ENCODE measurements around the gene CFP.
A peak's percentile ranks its signal among the peaks of the same experiment; 100 is the strongest.
"Not testable (repeated sequence)": the region's sequence is repeated elsewhere in the genome, so short reads cannot be mapped to it uniquely, and the experiment has no call there.

CFP gene

GRCh38 chrX:47603125-47603524 is 26.6 kb downstream of the CFP start:
- not testable (repeated sequence) for DNase-seq (ENCODE audit: low spot score)

DNA sequence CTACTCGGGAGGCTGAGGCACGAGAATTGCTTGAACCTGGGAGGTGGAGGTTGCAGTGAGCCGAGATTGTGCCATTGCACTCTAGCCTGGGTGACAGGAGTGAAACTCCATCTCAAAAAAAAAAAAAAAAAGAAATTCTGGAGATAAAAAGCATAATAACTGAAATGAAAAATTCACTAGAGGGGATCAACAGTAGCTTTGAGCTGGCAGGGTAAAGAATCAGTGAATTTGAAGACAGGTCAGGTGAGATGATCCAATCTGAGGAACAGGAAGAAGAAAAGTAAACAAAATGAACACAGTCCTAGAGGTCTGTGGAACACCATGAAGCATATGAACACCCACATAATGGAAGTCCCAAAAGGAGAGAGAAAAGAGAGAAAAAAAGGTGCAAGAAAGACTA is 32.5 kb downstream of the CFP start:
- no peak for DNase-seq (ENCODE audit: low spot score)

GRCh38 chrX:47596256-47596655 is 33.5 kb downstream of the CFP start:
- DNase-seq (ENCODE audit: low spot score), result no peak

DNA sequence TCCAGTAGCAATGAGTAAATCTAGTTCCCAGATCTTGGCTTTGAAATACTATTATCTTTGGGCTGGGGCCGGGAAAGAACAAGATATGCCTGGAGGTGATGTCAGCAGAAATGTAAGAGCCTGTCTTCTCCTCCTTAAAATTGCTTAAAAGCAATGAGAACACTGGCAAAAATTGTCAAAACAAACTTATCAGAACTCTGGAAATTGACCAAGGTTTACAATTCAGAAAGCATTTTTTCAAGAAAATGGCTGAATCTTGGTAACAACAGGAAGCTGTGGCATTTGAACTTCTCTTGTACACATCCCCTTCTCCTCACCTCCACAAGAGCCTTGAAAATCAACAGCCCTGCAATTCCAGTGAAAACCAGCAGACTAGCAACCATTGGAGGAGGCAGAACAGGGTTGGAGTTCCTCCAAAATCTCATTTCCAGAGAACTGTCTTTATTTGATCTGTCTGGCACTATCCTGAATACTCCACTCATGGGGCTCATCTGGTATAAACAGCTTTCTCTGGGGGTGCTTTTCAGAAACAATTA is 33.9 kb downstream of the CFP start:
- no peak for DNase-seq (ENCODE audit: low spot score)

- no peak for DNase-seq (ENCODE audit: low spot score)
These were observed 36.2 kb downstream of the CFP start for GRCh38 chrX:47593522-47593921.

- DNase-seq (ENCODE audit: low spot score), result no peak
These were observed 38.7 kb downstream of the CFP start for GRCh38 chrX:47590984-47591383.

DNA sequence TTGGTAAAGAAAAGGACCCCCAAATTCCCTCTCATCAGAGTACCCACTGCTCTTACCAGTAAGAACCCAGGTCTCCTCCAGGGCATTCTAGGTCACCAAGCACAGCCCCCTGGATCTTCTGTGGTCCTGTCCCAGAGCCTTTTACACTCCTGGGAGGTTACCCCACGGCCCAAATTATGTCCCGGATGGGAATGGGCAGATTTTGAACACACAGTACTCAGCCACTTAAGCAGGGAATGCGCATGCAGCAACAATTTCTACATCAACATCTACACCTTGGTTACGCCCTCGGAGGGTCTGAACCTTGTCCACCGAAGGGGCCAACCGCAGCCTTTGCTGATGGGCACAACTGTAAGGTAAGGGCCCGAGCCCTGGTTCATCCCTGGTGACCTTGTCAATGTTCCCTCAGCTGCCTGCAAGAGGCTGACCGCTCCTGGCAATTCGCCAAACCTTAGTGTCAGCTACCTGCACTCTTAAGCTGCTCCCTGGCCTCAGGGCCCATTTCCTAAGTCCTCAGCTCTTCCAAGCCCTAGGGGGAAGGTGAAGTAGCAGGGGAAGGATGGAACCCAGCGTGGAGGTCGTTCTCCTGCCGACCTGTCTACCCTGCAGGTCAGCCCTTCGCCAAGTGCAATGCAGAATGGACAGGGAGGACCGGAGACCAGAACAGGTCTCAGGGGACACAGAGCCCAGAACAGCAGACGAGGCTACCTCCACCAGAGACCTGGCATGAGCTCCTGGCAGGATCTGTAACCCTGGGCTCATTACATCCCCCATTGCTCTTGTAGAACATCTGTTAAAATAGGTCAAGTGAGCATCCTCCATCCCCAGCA is 41.6 kb downstream of the CFP start:
- no peak for DNase-seq (ENCODE audit: low spot score)

DNA sequence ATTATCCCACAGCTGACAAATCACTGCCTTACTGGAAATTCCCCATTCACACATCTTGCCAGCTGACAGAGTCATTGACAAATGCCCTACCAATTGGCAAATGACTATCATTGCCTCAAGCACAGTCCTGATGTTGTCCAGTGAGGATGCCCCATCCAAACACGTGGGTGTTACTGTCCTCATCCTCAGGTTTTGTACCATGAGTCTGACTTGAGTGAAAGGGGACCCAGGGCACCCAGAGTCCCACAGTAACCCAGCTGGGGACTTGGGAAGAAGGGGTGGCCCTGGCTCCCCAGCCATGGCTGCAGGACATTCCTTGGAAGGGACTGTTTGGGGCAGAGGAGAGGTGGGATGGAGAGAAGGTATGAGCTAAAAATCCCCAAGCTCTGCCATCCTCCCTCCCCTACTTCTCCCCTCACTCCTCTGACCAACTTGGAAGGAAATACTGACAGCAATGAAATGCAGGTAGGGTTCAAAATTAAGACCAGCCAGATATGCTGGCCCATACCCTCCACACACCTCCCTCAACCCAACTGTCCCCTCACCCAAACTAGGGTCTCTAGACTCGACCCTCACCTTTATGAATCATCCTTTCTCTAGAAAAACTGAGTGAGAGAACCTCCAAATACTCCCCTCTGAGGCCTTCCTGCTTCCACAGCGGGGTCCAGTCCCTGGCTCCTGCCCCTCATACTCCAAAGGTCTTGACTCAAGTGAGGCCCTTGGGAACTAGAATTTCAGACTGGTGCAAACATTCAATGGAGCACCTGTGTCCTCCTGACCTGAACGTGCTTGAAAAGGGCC is 42.4 kb downstream of the CFP start:
- DNase-seq (ENCODE audit: low spot score), result no peak

GRCh38 chrX:47586043-47586787 is 43.5 kb downstream of the CFP start:
- DNase-seq (ENCODE audit: low spot score), result no peak

DNA sequence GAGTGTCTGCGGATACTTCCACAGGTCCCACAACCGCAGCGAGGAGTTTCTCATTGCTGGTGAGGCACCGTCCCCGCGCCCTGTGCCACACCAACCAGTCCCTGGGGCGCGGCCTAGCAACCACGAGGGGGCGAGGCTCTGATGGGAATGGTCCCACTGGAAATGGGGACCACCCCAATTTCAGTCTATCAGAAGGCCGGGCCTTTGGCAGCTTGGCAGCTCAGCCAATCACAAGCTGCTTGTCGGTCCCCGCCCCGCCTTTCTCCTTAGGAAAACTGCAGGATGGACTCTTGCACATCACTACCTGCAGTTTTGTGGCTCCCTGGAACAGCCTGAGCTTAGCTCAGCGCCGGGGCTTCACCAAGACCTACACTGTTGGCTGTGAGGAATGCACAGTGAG is 44.5 kb downstream of the CFP start:
- DNase-seq (ENCODE audit: low spot score), result no peak

DNA sequence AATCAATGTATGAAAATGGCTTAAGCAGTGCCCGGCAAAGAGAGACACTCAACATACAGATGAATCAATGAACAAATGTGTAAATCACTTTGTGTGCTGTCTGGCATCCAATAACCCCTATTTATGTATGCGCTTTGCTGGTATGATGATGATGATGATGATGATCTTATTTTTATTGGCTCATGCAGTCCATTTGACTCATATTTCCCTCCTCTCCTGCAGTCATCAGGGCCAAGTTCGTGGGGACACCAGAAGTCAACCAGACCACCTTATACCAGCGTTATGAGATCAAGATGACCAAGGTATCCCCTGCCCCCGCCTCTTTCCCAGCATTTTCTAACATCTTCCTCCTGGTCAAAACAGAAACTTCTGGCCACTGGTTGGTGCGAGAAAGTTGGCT is 45.0 kb downstream of the CFP start:
- no peak for DNase-seq (ENCODE audit: low spot score)

DNA sequence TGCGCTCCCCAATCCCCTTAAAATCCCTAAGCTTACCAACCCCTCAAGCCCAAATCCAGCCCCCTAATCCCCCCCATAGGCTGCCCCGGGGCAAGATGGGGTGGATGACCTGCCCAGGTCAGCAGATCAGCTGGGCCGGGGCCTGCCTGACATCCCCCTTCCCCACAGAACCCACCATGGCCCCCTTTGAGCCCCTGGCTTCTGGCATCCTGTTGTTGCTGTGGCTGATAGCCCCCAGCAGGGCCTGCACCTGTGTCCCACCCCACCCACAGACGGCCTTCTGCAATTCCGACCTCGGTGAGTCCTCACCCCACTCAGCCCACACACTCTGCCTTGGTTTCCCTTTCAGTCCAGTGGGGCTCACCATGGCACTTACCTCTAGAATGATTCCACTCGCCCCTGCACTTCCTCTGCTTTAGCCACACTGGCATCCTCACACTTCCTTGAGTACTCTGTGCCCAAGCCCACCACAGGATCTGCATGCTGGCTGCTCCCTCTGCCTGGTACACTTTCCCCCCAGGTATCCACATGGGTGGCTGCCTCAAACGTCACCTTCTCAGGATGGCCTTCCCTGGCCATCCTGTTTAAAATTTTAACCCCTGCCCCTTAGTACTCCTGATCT is 46.4 kb downstream of the CFP start:
- DNase-seq (ENCODE audit: low spot score), result no peak

DNA sequence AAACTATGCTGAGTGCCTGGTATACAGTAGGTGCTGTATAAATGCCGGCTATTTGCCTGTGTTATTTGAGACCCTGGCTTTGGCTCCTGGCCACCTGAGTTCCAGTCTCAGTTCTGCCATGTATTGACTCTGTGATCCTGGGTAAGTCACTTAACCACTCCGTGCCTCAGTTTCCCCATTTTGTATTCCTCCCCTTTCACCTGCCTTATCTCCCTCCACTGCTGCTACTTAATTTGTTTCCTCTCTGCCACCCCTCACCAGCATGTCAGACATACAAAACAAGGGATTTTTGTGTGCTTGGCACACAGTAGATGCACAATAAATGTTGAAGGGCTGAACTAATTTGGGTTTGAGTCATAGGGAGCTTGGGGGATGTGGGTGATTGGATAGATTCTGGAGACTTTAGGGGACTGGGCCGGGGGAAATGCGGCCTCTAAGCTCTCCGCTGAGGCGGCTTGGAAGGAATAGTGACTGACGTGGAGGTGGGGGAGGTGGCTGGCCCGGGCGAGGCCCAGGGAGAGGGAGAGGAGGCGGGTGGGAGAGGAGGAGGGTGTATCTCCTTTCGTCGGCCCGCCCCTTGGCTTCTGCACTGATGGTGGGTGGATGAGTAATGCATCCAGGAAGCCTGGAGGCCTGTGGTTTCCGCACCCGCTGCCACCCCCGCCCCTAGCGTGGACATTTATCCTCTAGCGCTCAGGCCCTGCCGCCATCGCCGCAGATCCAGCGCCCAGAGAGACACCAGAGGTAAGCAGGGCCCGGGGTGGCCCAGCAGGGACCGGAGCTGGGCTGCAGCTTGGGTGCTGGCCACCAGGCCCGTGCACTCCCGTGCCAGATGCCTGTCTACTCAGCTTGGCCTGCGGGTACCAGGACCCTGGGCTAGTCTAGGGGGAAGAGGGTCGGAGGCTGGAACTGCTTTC is 47.7 kb downstream of the CFP start, which contains the start of gene TIMP1:
TSS of gene TIMP1 (plus strand) at position 706 of the 917 bp plus-strand sequence. CDS start 980 bp downstream, outside the sequence.
- DNase-seq (ENCODE audit: low spot score), result peak; percentile 83

- DNase-seq (ENCODE audit: low spot score), result no peak
These were observed 50.2 kb downstream of the CFP start for GRCh38 chrX:47579537-47579936.

GRCh38 chrX:47578692-47579091 is 51.0 kb downstream of the CFP start:
- no peak for DNase-seq (ENCODE audit: low spot score)

DNA sequence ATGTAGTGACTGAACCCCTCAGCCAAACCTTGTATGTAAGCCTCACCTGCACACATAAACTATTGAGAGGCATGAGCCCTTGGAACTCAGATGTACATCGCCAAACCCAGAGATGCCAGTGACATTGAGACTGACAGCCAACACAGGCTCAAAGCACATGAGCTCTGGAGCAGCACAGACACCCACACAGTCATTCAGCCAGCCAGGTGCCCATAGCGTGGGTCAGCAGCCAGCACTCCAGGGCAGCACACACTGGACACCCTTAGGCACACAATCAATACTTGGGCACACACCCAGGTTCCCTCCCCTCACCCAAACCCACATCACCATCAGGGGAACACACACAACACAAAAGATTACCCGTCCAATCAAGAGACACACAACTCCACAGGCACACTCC is 51.8 kb downstream of the CFP start:
- no peak for DNase-seq (ENCODE audit: low spot score)

- no peak for DNase-seq (ENCODE audit: low spot score)
These were observed 52.3 kb downstream of the CFP start for GRCh38 chrX:47577424-47577823.

GRCh38 chrX:47576021-47576898 is 53.5 kb downstream of the CFP start:
- no peak for DNase-seq (ENCODE audit: low spot score)

GRCh38 chrX:47574547-47575301 is 55.0 kb downstream of the CFP start:
- DNase-seq (ENCODE audit: low spot score), result no peak
